NOMO-1 (cell line): ENCODE data around the gene MDM2.
"Not testable (repeated sequence)": the region's sequence is repeated elsewhere in the genome, so short reads cannot be mapped to it uniquely, and the experiment has no call there.

Source experiments
- DNase-seq, 2 experiments: peaks; one replicate each; lab custom pipeline; 2025; ENCODE audit not compliant: unreplicated experiment in 2 of 2; lab: John Stamatoyannopoulos, UW

Gene MDM2

GRCh38 chr12:68785358-68785757 lies 22.6 kb upstream of the MDM2 start:
- DNase-seq, result peak in 1 of 2 experiments; percentile 39

DNA sequence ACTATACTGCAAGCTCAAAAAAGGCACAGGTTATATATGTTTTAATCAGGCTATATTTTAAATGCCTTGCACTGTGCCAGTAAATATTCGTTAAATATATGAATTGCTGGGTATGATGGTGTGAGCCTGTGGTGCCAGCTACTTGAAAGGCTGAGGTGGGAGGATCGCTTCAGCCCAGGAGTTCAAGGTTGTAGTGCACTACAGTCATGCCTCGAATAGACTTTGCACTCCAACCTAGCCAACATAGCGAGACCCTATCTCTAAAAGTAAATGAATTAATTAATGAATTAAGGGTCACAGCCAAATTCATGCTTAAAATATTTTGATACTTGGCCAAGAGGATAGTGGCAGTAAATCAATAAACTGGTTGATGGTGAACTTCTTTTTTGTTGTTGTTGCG lies 22.2 kb upstream of the MDM2 start:
- no peak for DNase-seq

GRCh38 chr12:68786929-68787328 lies 21.0 kb upstream of the MDM2 start:
- peak; percentile 44 to 78 for DNase-seq

DNA sequence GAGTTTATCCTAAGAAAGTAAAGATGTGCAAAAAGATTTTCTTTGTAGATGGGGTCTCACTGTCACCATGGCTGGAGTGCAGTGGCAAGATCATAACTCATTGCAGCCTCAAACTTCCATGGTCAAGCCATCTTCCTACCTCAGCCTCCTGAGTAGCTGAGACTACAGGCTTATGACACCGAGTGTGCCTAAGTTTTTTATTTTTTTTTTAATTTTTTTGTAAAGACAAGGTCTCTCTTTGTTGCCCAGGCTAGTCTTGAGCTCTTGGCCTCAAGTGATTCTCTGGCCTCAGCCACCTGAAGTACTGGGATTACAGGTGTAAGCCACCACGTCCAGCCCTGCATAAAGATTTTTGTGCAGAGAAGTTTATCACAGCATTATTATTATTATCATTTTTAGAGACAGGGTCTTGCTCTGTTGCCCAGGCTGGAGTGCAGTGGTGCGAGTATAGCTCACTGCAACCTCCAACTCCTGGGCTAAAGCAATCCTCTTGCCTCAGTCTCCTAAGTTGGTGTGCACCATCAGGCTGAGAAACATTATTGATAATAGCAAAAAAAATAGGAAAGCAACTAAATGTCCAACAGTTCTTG lies 19.3 kb upstream of the MDM2 start:
- no peak for DNase-seq

DNA sequence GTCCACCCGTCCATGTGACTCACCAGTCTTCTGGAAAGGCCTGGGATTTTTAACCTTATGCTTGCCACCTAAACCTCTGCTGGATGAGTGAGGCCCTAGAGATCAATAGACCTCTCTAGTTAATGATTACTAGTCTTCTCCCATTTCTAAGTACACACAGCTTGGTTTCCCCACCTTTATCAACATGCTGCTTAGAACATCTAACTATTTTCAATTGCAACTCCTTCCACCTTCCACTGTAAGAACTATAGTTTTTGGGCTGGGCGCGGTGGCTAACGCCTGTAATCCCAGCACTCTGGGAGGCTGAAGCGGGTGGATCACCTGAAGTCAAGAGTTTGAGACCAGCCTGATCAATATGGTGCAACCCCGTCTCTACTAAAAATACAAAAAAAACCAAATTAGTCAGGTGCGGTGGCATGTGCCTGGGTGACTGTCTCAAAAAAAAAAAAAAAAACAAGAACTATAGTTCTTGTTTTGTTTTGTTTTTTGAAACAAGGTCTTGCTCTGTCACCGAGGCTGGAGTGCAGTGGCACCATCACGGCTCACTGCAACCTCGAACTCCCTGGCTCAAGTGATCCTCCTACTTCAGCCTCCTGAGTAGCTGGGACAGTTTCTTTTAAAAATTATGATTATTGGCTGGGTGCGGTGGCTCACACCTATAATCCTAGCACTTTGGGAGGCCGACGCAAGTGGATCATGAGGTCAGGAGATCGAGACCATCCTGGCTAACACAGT lies 18.7 kb upstream of the MDM2 start:
- DNase-seq, result no peak

DNA sequence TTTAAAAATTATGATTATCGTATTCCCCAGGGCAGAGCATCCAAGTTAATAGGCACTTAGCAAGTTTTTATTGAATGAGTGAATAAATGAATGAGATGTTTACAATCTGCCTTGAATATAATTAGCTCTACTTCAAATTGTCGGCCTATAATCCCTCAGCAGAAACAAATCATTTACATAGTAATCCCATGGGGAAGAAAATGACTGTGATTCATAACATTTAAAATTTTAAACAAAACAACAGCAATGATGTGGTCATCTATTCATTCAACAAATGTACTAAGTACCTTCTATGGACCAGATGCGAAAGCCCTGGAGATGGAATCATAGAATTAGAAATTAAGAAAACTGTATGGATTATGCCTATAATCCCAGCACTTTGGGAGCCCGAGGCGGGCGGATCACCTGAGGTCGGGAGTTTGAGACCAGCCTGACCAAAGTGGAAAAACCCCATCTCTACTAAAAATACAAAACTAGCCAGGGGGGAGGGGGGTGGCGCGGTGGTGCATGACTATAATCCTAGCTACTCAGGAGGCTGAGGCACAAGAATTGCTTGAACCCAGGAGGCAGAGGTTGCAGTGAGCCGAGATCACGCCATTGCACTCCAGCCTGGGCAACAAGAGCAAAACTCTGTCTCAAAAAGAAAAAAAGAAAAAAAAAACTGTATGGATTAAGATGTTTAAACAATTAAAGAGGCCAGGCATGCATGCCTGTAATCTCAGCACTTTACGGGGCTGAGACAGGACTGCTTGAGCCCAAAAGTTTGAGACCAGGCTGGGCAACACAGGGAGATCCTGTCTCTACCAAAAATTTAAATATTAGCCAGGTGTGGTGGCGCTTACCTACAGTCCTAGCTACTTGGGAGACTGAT lies 17.7 kb upstream of the MDM2 start:
- no peak for DNase-seq

DNA sequence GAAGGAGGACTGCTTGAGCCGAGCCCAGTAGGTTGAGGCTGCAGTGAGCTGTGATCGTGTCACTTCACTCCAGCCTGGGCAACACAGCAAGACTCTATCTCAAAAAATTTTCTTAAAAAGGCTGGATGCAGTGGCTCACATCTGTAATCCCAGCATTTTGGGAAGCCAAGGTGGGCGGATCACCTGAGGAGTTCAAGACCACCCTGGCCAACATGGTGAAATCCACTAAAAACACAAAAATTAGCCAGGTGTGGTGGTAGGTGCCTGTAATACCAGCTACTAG lies 17.1 kb upstream of the MDM2 start:
- no peak for DNase-seq

DNA sequence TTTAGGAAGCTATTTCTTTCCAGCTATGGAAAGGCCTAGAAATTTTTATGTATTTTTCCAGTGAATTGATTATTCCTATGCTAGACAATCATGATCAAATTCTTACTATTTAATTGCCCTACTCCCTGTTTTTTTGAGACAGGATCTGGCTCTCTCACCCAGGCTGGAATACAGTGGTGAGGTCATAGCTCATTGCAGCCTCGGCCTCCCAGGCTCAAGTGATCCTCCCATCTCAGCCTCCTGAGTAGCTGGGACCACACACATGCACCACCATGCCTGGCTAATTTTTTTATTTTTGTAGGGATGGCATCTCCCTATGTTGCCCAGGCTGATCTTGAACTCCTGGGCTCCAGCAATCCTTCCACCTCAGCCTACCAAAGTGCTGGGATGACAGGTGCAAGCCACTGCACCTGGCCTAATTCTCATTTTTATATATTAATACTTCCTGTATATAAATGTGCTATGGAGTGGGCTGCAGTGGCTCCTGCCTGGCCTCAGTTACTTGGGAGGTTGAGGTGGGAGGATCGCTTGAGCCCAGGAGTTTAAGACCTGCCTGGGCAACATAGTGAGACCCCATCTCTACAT lies 16.0 kb upstream of the MDM2 start:
- no peak for DNase-seq

DNA sequence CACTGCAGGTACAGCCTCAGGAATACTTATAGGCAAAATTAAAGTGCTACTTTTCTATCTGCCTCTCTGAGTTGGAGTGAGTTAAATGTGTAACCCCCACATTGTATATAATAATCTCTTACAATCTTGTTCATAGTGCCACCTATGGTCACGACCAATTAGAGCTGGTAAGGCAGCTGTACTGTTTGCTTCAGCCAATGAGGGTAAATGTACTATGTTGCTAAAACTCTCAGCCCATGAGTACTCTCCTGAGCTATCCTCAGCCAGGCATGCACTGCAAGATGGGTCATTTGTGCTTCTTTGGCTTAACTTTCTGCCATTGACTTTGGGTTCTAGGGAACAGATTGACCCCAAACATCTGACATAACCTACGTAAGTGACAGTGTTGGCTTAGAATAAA lies 15.0 kb upstream of the MDM2 start:
- DNase-seq, result peak; percentile 25 to 53

GRCh38 chr12:68793436-68793835 lies 14.5 kb upstream of the MDM2 start:
- no peak for DNase-seq

DNA sequence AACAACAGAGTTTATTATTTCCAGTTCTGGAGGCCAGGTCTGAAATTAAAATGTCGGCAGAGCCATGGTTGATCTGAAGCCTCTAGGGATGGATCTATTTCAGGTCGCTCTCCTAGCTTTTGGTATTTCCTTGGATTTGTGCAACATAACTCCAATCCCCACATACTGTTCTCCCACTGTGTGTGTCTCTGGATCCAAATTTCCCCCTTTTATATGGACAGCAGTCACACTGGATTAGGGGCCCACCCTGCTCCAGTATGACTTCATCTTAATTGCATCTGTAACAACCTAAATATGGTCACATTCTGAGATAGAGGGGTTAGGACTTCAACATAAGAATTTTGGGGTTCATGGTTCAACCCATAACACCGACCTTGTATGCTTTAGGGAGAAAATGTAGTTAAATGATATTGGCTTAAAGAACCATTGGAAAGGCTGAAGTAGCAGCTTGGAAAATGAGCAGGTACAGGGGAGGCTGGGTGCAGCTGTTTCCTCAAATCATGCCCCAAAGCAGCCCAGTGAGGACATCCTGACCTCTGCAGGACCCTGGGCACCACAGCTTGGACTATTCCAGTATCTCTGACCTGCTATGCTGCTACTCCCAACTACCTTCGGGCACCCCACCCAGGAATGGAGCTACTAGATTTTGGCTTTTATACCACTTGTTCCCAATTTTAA lies 13.9 kb upstream of the MDM2 start:
- no peak for DNase-seq

GRCh38 chr12:68794653-68795251 lies 13.2 kb upstream of the MDM2 start:
- no peak for DNase-seq

- no peak for DNase-seq
These were observed 11.6 kb upstream of the MDM2 start for GRCh38 chr12:68796399-68796798.

- no peak for DNase-seq
These were observed 9.1 kb upstream of the MDM2 start for GRCh38 chr12:68798882-68799234.

DNA sequence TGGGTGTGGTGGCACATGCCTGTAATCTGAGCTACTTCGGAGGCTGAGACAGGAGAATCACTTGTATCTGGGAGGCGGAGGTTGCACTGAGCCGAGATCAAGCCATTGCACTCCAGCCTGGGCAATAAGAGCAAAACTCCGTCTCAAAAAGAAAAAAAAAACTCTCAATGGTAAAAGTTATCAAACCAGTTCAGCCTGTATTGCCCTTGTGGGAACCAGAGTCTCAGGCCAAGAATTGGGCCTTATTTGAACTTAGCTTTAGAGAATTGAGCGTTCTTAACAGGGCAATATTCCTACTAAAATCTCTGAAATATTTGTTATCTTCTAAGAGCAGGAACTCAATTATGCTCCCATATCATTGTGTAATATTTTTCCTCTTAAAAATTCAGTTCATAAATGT lies 7.7 kb upstream of the MDM2 start:
- DNase-seq, result no peak

GRCh38 chr12:68801124-68801523 lies 6.9 kb upstream of the MDM2 start:
- DNase-seq, result not testable (repeated sequence)

- not testable (repeated sequence) for DNase-seq
These were observed 5.6 kb upstream of the MDM2 start for GRCh38 chr12:68802372-68802745.

DNA sequence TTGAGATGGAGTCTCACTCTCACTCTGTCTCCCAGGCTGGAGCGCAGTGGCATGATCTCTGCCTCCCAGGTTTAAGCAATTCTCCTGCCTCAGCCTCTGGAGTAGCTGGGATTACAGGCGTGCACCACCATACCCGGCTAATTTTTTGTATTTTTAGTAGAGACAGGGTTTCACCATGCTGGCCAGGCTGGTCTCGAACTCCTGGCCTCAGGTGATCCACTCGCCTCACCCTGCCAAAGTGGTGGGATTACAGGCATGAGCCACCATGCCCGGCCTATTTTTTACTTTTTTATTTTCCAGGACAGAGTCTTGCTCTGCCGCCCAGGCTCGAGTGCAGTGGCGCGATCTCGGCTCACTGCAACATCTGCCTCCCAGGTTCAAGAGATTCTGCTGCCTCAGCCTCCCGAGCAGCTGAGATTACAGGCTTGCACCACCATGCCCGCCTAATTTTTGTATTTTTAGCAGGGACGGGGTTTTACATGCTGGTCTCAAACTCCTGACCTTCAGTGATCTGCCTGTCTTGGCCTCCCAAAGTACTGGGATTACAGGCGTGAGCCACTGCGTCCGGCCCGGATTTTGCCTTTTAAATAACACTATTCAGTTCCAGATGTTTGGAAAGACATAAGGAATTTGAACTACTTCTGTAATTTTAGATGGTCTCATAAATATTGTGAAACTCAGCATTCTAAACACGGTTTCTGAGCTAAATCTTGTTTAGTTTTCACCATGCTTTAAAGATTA lies 4.9 kb upstream of the MDM2 start:
- DNase-seq, result not testable (repeated sequence)

GRCh38 chr12:68803948-68804656 lies 3.9 kb upstream of the MDM2 start:
- no peak for DNase-seq
